ENCODE results near the gene MEGF6.
"Not testable (repeated sequence)": the region's sequence is repeated elsewhere in the genome, so short reads cannot be mapped to it uniquely, and the experiment has no call there.

MEGF6 gene

DNA sequence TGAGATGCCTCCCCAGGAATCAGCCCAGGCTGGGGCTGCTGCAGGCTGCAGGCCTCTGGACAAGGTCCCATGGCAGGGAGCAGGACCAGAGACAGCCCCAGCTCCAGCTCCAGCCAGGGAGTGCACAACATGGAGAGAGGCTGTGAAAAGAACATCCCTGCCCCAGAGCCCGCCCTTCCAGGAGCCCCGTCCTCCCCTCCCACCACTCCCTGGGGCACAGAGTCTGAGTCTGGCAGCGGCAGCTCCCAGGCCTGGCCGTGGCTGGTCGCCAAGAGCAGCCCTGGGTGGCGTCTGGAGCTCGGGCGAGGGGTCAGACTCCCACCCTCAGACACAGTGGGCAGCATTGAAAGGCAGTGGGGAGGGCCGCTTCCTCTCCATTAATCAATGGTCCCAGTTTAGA, 37.8 kb downstream of the MEGF6 start:
- FAIRE-seq: no peak
- no peak for DNase-seq (ENCODE audit: low spot score)

DNA sequence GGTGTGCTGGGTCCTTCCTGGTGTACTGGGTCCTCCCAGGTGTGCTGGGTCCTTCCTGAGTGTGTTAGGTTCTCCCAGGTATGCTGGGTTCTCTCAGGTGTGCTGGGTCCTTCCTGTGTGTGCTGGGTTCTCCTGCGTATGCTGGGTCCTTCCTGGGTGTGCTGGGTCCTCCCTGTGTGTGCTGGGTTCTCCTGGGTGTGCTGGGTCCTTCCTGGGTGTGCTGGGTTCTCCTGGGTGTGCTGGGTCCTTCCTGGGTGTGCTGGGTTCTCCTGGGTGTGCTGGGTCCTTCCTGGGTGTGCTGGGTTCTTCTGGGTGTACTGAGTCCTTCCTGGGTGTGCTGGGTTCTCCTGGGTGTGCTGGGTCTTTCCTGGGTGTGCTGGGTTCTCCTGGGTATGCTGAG, 38.7 kb downstream of the MEGF6 start:
- not testable (repeated sequence) for DNase-seq (ENCODE audit: low spot score); FAIRE-seq

DNA sequence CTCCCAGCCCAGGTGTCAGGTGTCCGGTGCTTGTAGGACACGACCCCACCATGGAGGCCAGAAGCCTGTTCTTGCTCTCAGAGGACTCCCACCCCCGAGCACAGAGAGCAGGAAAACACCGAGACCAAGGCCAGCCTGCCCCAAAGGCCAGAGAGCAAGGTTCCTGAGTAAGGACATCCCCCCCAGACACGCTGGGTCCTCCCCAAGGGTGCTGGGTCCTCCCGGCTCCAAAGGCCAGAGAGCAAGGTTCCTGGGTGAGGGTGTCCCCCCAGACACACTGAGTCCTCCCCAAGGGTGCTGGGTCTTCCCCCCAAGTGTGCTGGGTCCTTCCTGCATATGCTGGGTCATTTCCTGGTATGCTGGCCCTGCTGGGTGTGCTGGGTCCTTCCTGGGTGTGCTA, 40.0 kb downstream of the MEGF6 start:
- DNase-seq (ENCODE audit: low spot score): no peak
- FAIRE-seq: no peak

DNA sequence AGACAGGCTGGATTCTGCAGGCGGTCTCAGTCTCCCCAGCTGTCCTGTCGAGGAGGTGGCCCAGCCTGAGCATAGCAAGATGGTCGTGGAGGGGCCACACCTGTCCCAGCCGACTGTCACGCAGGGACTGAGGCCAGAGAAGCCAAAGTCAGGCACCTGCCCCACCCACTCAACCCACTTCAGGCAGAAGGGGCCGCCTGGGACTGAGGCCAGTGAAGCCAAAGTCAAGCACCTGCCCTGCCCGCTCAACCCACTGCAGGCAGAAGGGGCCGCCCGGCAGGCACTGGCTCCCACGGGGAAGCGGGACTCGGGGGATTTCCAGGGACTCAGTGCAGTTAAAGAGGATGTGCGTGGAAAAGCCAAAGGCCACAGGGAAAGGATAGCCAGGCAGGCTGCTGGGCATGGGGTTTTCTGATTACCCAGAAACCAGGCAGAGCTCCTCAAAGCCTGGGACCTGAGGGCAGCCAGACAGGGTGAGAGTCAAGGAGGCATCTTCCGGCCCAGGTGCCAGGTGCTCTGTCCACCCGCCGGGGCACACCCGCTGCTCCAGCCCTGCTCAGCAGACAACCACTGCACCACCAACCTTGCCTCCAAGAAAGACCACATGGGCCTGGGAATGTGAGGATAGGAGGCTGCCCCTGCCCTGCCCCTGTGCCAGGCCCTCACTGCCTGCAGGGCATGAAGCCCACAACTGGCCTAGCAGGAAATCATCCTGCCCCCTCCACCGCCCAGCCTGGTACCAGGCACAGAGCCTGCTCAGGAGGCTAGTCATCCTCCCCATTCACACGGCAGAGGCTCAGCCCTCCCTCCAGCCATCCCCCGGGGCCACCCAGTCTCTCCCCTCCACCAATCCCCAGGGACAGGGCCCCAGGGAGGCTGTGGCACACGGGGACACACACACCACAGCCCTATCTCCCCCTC, 41.0 kb downstream of the MEGF6 start:
- DNase-seq (ENCODE audit: low spot score) (no peak), FAIRE-seq (no peak)

DNA sequence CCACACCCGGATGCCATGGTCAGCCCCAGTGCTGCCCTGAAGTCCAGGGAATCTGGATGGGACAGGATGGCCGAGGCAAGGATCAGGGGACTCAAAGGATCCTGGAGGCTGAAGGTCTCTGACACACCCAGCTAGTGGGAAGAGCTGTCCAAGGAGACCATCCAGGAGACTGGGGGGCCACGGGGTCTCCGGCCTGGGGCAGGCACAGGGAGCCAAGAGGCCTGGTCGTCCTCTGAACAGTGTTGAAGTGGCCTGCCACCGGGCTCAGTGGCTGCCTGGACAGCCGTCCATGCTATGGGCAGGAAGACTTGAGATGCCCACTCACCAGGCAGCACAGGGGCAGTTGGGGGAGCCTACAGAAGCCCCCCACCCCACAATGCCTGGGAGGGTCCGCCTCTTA, 41.9 kb downstream of the MEGF6 start:
- FAIRE-seq (no peak), DNase-seq (ENCODE audit: low spot score) (no peak)

DNA sequence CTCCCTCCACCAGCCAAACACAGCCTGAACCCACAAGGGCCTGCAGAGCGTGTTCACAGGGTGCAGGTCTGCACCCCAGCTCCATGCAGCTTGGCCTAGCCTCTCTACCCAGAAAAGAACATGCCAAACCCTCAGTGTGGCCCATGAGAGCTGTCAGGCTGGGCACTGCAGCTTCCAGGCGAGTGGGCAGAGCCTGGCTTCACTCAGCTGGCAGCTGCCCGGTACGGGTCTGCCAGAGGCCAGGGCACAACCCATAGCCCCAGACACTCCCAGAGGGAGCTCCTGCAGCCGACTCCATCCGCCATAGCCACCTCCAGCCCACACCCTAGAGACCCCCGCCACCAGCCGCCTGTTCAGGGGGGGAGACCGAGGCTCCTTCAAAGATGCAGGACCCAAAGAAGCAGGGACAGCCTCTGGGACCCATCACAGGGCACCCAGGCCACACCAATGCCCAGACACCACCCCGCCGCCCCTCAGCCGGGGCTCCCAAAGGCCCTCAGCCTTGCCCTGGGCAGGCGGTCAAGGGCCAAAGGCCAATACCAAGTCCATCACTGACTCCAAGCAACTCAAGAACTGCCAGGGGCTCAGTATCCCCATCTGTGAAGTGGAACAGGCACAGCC, 42.4 kb downstream of the MEGF6 start:
- DNase-seq (ENCODE audit: low spot score) (no peak), FAIRE-seq (no peak)

DNA sequence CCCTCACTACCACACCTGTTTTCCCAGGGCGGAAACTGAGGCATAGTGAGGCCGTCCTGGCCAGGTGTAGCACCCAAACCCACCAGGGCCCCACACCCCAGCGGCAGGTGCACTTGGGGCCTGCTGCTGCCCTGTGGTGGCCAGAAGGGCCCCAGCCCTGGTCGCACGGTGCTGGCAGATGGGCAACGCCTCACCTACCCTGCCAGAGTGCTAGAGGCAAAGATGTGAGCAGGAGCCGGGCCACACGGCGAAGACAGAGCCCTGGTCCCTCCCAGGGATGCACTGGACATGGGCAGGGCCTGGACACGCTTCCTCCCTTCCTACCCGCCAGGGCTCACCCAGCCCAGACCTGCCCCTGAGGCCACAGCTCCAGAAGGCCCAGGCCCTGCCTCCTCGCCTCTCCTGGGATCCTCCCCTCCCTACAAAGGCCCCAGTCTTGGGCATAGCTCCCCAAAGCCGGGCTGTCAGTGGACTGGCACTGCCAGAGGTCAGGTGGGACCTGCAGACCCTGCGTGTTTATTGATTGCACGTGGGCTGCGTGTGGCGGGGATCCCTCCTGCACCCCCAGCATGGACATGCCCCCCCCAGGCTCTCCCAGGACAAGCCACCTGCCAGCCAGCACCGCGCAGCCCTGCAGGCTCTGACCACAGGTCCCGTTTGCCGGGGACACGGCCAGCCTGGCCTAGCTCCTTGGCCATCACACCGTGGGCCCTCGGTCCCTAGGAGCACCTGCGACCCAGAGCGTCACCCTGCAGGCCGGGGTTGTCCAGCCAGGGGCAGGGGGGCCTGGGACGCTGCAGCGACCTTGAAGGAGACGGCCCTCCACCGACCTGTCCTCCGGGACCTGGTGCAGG, 44.1 kb downstream of the MEGF6 start:
- DNase-seq (ENCODE audit: low spot score) (no peak), FAIRE-seq (no peak)

DNA sequence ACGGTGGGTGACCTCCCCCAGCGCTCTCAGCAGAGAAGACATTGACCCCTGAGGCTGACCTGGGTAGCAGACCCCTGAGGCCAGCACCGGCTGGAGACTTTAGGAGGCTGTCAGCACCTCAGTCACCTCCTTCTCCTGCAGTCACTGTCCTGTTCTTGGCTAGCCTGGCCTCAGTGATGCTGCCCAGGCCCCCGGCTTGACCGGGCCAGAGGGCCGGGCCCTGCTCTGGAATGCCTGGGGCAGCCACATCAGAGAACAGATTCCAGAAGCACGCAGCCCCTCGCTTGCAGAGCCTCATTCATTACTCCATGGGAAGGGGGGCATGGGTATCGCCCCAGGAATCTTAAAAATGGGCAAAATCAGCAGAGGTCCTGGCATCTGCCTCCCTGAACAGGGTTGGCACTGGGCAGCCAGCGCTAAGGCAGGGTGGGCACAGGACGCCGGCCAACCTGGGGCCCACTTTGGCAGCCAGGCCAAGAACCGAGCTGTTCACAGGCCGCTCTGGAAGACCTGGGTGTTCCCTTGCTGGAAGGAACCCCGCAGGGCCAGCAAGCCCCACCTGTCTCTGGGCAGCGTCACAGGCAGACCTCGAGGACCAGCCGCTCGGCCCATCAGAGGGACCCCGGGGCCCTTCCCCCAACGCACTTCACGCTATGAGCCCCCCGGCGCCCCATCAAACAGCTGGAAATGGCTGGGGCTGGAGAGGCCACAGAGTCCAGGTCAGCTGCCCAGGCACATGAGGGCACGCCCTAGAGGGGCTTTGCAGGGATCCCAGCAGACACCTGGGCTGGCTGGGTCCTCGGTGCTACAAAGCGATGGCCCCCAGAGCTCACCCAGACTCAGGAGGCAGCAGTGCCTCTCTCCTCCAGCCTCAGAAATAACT, 45.1 kb downstream of the MEGF6 start:
- no peak for FAIRE-seq
- no peak for DNase-seq (ENCODE audit: low spot score)

DNA sequence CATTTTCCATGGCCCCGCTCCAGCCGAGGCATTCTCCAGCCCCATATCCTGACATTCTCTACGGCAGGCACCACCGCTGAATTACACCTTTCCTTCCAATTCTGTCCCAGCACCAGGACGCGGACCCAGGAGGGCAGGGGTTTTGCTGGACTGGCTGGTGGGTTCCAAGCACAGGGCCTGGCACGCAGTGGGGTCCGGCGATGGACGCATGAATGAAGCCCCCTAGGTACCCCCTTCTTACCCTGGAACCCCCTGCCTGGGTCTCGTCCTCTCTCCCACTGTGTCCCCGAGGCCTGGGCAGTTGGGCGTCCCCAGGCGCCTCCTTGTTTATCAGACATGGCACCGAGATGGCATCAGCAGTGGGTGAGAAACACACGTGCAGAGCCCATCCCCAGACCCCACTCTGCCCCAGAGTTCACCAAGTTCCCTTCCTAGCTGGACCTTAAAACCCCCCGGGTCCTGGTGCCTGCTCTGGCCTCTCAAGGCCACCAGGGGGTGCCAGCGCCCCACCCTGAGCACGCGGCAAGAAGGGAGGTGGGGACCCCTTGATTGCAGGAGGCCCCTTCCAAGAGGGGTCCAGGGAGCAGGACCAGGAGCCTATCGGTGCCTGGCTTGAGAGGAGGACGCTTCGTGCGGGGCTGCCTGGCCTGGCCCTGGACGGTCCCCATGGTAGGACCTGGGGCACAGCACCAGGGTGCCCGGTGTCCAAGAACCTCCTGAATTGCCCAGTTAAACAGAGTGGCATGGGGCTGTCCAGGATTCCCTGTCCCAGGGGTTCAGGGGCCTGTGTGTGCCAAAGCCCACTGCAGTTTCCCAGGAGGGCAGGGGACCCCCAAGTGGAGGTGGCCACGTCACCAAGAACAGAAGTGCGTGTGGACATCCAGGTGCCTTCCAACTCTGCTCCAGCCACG, 46.1 kb downstream of the MEGF6 start:
- FAIRE-seq (no peak), DNase-seq (ENCODE audit: low spot score) (no peak)

DNA sequence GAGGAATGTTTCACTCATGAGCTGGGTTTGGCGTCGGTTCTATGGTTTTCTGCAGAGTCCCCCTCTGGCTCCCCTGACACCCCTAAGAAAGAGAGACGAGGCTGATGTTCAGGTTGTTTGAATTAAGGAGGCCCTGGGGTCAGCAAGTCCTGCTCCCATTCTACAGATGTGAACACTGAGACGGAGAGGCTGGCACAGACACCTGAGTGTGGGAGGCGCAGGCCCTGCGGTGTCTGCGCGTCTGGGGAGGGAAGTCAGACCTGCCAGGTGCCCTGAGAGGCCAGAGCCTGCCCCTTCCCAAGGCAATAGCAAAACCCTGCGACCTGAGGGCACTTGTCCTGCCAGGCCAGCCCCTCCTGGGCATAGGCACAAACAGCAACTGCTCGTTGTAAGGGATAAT, 47.7 kb downstream of the MEGF6 start:
- DNase-seq (ENCODE audit: low spot score) (no peak), FAIRE-seq (no peak)

DNA sequence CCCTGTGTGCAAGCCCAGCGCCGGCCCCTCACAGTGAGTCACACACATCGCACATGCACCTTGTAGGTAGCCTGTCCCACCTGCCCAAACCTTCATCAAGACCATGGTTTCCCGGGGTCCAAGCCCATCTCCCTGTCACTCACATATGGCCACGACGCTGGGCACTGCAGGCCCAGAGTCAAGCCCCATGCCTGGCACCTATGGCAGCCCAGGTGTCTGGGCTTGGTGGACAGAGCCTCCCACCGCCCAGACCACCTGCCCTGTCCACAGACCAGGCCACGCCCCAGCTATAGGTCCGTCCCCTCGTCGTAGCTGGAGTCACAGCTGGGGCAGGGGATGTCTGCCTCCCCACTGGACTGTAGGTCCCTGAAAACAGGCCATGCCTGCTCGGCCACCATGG, 48.2 kb downstream of the MEGF6 start:
- no peak for FAIRE-seq
- DNase-seq (ENCODE audit: low spot score): no peak

DNA sequence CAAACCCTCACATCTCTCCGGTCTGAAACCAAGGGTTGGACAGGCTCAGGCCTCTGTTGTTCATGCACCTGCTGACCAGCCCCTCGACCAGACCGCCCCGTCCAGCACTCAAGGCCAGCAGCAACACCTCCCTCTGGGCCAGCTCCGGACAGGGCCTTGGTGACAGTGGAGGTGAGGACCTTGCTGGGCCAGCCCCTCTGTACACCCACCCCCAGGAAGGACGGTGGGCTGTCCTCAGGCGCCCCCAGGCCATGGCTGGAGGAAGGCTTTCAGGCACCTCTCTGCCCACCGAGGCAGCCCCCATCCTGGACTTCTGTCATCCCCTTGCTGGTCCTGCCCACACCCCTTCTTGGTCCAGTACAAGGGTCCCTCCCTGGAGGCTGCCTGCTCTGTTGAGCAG, 48.6 kb downstream of the MEGF6 start:
- FAIRE-seq (no peak), DNase-seq (ENCODE audit: low spot score) (no peak)

DNA sequence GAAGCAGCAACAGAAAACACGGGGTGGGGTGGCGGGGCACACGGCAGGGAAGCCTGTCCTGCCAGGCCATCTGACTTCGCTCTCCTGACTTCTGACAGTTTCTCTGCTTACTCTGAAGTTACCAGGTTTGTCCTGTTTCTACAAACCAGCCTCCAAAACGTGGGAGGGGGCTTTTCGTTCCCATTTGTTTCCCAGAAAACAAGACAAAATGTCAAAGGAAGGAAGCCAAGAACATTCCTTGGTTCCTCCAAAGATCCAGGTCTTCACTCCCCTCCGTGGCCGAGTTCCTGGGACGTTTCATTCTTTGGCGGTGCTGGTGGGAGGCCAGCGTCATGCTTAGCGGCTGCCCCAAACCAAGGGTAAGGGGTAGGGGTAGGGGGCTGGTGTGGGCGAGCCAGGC, 49.6 kb downstream of the MEGF6 start:
- no peak for DNase-seq (ENCODE audit: low spot score)
- no peak for FAIRE-seq

DNA sequence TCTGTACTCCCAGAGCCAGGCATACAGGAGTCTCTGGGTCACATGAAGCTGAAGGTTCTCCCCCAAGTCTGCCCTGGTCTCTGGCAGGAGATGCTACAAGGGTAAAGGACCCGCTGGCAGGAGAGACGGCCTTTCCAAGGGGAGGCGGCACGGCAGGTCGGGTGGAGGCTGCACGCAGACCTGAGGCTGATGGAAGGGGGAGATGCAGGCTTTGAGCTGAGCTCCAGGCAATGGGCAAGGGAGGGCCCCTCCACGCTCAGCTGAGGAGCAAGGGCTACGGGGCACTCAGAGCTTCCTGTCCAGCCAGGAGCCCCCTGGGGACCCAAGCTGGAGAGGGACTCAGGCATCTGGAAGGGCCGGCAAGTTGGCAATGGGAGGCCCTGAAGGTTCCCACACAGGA, 50.3 kb downstream of the MEGF6 start:
- DNase-seq (ENCODE audit: low spot score): no peak
- no peak for FAIRE-seq

DNA sequence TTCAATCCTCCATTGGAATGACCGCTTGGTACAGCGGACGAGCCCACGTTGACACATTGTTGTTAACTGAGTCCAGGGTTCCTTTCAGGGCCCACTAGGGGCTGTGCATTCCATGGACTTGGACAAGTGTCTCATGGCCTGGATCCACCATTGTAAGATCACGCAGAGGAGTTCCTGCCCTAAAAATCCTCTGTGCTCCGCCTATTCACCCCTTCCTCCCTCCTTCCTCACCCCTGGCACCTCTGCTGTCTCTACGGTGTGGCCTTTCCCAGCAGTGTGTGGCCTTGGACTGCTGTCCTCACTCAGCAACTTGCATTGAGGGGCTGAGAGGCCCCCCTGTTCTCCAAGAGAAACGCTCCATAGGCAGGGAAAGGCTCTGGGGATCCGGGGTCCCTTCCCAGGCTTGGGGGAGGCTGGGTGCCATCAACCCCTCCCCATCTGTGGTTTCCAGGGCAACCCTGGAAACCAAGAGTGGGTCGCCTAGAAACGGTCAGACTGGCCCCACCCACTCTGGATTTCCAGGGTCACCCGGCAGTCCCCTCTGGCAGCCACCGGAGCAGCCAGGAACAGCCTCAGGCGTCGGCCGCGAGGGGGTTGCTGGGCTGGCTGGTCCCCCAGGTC, 50.9 kb downstream of the MEGF6 start:
- no peak for FAIRE-seq
- no peak for DNase-seq (ENCODE audit: low spot score)

DNA sequence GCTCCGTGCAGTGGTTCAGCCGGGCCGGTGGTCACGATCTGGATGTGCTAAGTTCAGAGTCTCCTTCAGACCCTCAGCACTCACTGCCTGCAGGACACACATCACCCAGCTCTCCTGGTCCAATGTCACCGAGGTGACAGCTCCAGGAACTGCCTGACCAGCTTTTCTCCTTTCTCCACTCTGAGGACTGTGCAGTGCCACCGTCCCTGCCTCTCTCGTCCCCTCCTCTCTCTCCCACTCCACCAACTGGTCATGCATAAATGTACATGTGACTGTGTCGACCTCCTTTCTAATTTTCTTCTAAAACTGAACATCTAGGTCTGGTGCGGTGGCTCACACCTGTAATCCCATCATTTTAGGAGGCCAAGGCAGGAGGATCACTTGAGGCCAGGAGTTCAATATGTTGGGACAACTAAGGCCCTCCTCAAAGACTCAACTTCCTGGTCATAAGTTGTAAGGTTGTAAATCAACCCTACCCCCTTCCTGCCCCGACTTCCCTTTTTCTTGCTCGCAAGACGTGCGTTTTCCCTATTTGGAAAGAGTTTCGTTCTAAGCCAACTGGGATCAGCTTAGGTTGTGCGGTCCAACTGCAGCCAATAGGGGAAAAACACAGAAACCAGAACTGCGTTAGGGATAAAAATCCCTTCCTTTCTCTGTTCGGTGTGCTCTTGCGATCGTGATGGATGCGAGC, 53.1 kb downstream of the MEGF6 start:
- FAIRE-seq (no peak), DNase-seq (ENCODE audit: low spot score) (no peak)

DNA sequence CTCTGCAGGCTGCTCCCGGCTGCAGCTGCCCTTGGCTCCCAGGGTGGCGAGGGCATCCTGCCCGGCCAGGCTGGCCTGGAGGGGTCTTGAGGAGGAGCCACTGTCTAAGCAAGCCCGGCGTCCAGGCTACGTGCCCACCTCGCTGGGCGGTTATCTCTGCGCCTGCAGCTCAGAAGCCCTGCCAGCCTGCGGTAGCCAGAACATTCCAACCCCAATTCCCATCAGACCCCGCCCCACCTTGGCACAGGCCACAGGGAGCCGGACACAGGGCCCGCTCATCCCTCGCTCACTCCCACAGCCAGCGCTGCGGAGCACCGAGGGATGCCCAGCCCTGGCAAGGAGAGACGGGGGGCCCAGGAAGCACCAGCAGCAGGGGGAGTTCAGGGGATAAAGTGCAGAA, 53.9 kb downstream of the MEGF6 start:
- DNase-seq (ENCODE audit: low spot score) (no peak), FAIRE-seq (no peak)

DNA sequence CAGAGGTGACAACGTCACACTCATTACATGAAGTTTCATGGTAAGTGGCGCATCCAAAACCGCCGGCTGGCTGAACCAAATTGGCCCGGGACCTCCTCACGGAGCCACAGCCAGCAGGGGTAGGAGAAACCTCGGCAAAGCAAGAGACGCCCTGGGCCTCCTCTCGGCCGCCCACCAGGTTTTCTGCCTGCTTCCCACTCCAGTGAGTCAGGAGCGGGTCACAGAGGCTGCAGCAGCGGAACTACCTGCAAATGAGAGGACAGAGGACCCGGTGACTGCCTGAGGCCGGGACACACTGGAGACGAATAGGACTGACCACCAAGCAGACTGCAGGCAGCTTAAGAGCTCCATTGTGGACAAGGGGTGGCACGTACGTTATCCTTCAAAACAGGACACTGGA, 55.0 kb downstream of the MEGF6 start:
- DNase-seq (ENCODE audit: low spot score) (no peak), FAIRE-seq (no peak)

All from RCC 7860 (cell line).